HEK293 (cell line): ENCODE results near the gene NID1.
A peak's percentile ranks its signal among the peaks of the same experiment; 100 is the strongest.

Source experiments
- CTCF ChIA-PET: fragments of 350-600 bp; formaldehyde crosslinking; extraction: SDS; loops from one replicate; lab custom pipeline; 2021; ENCODE audit warnings: antibody characterized with exemption; lab: Yijun Ruan, JAX
- POLR2A ChIA-PET: fragments of 300-600 bp; formaldehyde crosslinking; extraction: SDS; loops from one replicate; lab custom pipeline; 2020; ENCODE audit warnings: antibody characterized with exemption, inconsistent platforms; lab: Yijun Ruan, JAX
- H3K27ac ChIP-seq: fragments of 200-500 bp; sonication (Bioruptor generic); 2 replicates; pipeline ENCODE4 v1.5.1; 2014; ENCODE audit warnings: low read depth, low read length, control low read depth, inconsistent platforms; ENCODE audit errors: extremely low read depth
- H3K36me3 ChIP-seq, 2 experiments: fragments of 200-500 bp in 1 of 2; sonication (Bioruptor generic) in 1 of 2; 1 replicate in 1 of 2; 2 replicates in 1 of 2; pipeline ENCODE4 v1.5.1; 2014 to 2017; ENCODE audit warnings: inconsistent platforms in 2 of 2, low read length in 2 of 2; ENCODE audit not compliant: control insufficient read depth in 2 of 2, insufficient read depth in 1 of 2
- H3K4me1 ChIP-seq: fragments of 200-500 bp; sonication (Bioruptor generic); 2 replicates; pipeline ENCODE4 v1.5.1; 2014; ENCODE audit warnings: mild to moderate bottlenecking, low read length, inconsistent platforms; ENCODE audit not compliant: control insufficient read depth, insufficient read depth
- H3K4me3 ChIP-seq: 2 replicates; pipeline ENCODE4 v1.5.1; 2011; ENCODE audit warnings: low read depth, mild to moderate bottlenecking, control low read depth, low read length, moderate library complexity
- H3K9me3 ChIP-seq: fragments of 200-500 bp; sonication (Bioruptor generic); 2 replicates; pipeline ENCODE4 v1.5.1; 2014; ENCODE audit warnings: low read depth, low read length, inconsistent platforms; ENCODE audit not compliant: control insufficient read depth, insufficient read depth
- KLF7 ChIP-seq: fragments of 450-650 bp; formaldehyde crosslinking; IDR thresholded peaks from 2 replicates; pipeline ENCODE4 v1.5.1; 2016; ENCODE audit warnings: missing biosample characterization, missing genetic modification characterization, borderline replicate concordance
- MZF1 ChIP-seq: fragments of 450-650 bp; formaldehyde crosslinking; IDR thresholded peaks from 2 replicates; pipeline ENCODE4 v1.5.1; 2017; ENCODE audit warnings: missing biosample characterization, missing genetic modification characterization, borderline replicate concordance
- TRIM28 ChIP-seq: IDR thresholded peaks from 2 replicates; pipeline ENCODE4 v1.6.1; 2011; ENCODE audit warnings: low read length, control low read depth, borderline replicate concordance
- ZBTB17 ChIP-seq: fragments of 450-650 bp; formaldehyde crosslinking; IDR thresholded peaks from 2 replicates; pipeline ENCODE4 v1.5.1; 2016; ENCODE audit warnings: missing biosample characterization, missing genetic modification characterization
- ZFP37 ChIP-seq: fragments of 450-650 bp; formaldehyde crosslinking; IDR thresholded peaks from 2 replicates; pipeline ENCODE4 v1.5.1; 2016; ENCODE audit warnings: missing biosample characterization, missing genetic modification characterization
- ZIC2 ChIP-seq: fragments of 450-650 bp; formaldehyde crosslinking; IDR thresholded peaks from 2 replicates; pipeline ENCODE4 v1.5.1; 2016; ENCODE audit warnings: missing biosample characterization, missing genetic modification characterization
- ZNF114 ChIP-seq: fragments of 450-650 bp; formaldehyde crosslinking; IDR thresholded peaks from 2 replicates; pipeline ENCODE4 v1.5.0; 2017; ENCODE audit warnings: missing biosample characterization, missing genetic modification characterization
- ZNF2 ChIP-seq: fragments of 450-650 bp; formaldehyde crosslinking; IDR thresholded peaks from 2 replicates; pipeline ENCODE4 v1.5.1; 2016; ENCODE audit warnings: missing biosample characterization, missing genetic modification characterization
- ZNF292 ChIP-seq: fragments of 450-650 bp; formaldehyde crosslinking; IDR thresholded peaks from 2 replicates; pipeline ENCODE4 v1.5.1; 2016; ENCODE audit warnings: low read depth, missing biosample characterization, missing genetic modification characterization, borderline replicate concordance
- ZNF404 ChIP-seq: fragments of 450-650 bp; formaldehyde crosslinking; IDR thresholded peaks from 2 replicates; pipeline ENCODE4 v1.5.1; 2017; ENCODE audit warnings: missing biosample characterization, missing genetic modification characterization
- ZNF416 ChIP-seq: fragments of 450-650 bp; formaldehyde crosslinking; IDR thresholded peaks from 2 replicates; pipeline ENCODE4 v1.5.1; 2016; ENCODE audit warnings: missing biosample characterization, missing genetic modification characterization
- ZNF426 ChIP-seq: fragments of 450-650 bp; formaldehyde crosslinking; IDR thresholded peaks from 2 replicates; pipeline ENCODE4 v1.5.1; 2017; ENCODE audit warnings: missing biosample characterization, missing genetic modification characterization, mild to moderate bottlenecking, inconsistent platforms, moderate library complexity
- ZNF501 ChIP-seq: fragments of 450-650 bp; formaldehyde crosslinking; IDR thresholded peaks from 2 replicates; pipeline ENCODE4 v1.5.1; 2016; ENCODE audit warnings: missing biosample characterization, missing genetic modification characterization
- ZNF521 ChIP-seq: fragments of 450-650 bp; formaldehyde crosslinking; IDR thresholded peaks from 2 replicates; pipeline ENCODE4 v1.5.1; 2017; ENCODE audit warnings: missing biosample characterization, mild to moderate bottlenecking, missing genetic modification characterization
- ZNF530 ChIP-seq: fragments of 450-650 bp; formaldehyde crosslinking; IDR thresholded peaks from 2 replicates; pipeline ENCODE4 v1.5.1; 2016; ENCODE audit warnings: low read depth, missing biosample characterization, missing genetic modification characterization
- ZNF548 ChIP-seq: fragments of 450-650 bp; formaldehyde crosslinking; IDR thresholded peaks from 2 replicates; pipeline ENCODE4 v1.5.1; 2016; ENCODE audit warnings: missing biosample characterization, missing genetic modification characterization
- ZNF600 ChIP-seq: fragments of 450-650 bp; formaldehyde crosslinking; IDR thresholded peaks from 2 replicates; pipeline ENCODE4 v1.5.1; 2016; ENCODE audit warnings: missing biosample characterization, missing genetic modification characterization
- ZNF629 ChIP-seq: fragments of 450-650 bp; formaldehyde crosslinking; IDR thresholded peaks from 2 replicates; pipeline ENCODE4 v1.5.1; 2017; ENCODE audit warnings: missing biosample characterization, missing genetic modification characterization
- ZNF654 ChIP-seq: fragments of 450-650 bp; formaldehyde crosslinking; IDR thresholded peaks from 2 replicates; pipeline ENCODE4 v1.5.1; 2016; ENCODE audit warnings: low read depth, missing biosample characterization, missing genetic modification characterization
- ZNF670 ChIP-seq: fragments of 450-650 bp; formaldehyde crosslinking; IDR thresholded peaks from 2 replicates; pipeline ENCODE4 v1.5.1; 2016; ENCODE audit warnings: missing biosample characterization, missing genetic modification characterization, low read depth
- ZNF701 ChIP-seq: fragments of 450-650 bp; formaldehyde crosslinking; IDR thresholded peaks from 2 replicates; pipeline ENCODE4 v1.5.1; 2016; ENCODE audit warnings: missing biosample characterization, missing genetic modification characterization
- ZNF747 ChIP-seq: fragments of 450-650 bp; formaldehyde crosslinking; IDR thresholded peaks from 2 replicates; pipeline ENCODE4 v1.5.1; 2016; ENCODE audit warnings: missing biosample characterization, missing genetic modification characterization
- TF ChIP-seq, protein P1 (sequence below): fragments of 450-650 bp; IDR thresholded peaks from 2 replicates; pipeline ENCODE4 v1.5.1; 2018; ENCODE audit warnings: missing biosample characterization, missing genetic modification characterization
- TF ChIP-seq, protein P2 (sequence below): IDR thresholded peaks from 2 replicates; pipeline ENCODE4 v1.6.1; 2011; ENCODE audit warnings: mild to moderate bottlenecking, low read depth, low read length, borderline replicate concordance
- TF ChIP-seq, protein P3 (sequence below): fragments of 450-650 bp; formaldehyde crosslinking; IDR thresholded peaks from 2 replicates; pipeline ENCODE4 v1.5.1; 2016; ENCODE audit warnings: missing biosample characterization, missing genetic modification characterization
- TF ChIP-seq, protein P4 (sequence below): fragments of 450-650 bp; formaldehyde crosslinking; IDR thresholded peaks from 2 replicates; pipeline ENCODE4 v1.5.1; 2016; ENCODE audit warnings: missing biosample characterization, missing genetic modification characterization
- TF ChIP-seq, protein P5 (sequence below): fragments of 450-650 bp; formaldehyde crosslinking; IDR thresholded peaks from 2 replicates; pipeline ENCODE4 v1.5.1; 2016; ENCODE audit warnings: missing biosample characterization, missing genetic modification characterization

NID1 gene

DNA sequence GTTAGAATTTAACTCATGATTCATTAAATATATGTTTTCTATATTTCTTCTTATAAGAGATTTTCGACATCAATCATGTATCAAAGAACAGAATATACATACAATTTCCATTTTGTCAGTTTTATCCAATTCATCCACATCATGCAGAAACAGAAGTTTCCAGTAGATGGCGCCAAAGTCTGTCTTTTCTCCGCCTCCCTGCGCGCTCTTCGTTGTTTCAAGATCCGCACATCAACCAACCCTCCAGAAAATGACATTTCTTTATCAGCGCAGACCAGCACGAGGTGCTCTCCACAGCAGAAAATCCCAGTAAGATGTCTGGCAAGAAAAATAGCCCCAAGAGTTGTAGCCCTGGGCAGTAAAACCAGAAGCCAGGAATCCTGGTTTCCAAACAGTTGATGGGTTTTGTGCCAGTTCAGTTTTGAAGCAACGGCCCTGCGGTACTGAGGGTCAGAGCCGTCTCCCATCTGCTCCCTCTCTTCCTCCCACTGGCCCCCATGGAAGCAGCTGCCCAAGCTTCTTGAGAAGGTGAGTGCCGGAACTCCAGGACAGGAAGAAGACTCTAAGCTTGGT, 38.8 kb upstream of the NID1 start:
- POLR2A ChIA-PET: no interaction called here
- TF ChIP-seq ZNF114 (tag by site-specific recombination): no peak
- TF ChIP-seq ZNF670: no peak
- no peak for TF ChIP-seq ZNF530
- no peak for TF ChIP-seq ZNF521 (tag by site-specific recombination)
- no peak for TF ChIP-seq ZNF701 (tag by site-specific recombination)
- TF ChIP-seq, protein P1, sequence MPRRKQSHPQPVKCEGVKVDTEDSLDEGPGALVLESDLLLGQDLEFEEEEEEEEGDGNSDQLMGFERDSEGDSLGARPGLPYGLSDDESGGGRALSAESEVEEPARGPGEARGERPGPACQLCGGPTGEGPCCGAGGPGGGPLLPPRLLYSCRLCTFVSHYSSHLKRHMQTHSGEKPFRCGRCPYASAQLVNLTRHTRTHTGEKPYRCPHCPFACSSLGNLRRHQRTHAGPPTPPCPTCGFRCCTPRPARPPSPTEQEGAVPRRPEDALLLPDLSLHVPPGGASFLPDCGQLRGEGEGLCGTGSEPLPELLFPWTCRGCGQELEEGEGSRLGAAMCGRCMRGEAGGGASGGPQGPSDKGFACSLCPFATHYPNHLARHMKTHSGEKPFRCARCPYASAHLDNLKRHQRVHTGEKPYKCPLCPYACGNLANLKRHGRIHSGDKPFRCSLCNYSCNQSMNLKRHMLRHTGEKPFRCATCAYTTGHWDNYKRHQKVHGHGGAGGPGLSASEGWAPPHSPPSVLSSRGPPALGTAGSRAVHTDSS (tag by site-specific recombination): no peak
- TF ChIP-seq, protein P2, sequence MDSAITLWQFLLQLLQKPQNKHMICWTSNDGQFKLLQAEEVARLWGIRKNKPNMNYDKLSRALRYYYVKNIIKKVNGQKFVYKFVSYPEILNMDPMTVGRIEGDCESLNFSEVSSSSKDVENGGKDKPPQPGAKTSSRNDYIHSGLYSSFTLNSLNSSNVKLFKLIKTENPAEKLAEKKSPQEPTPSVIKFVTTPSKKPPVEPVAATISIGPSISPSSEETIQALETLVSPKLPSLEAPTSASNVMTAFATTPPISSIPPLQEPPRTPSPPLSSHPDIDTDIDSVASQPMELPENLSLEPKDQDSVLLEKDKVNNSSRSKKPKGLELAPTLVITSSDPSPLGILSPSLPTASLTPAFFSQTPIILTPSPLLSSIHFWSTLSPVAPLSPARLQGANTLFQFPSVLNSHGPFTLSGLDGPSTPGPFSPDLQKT: no peak
- TF ChIP-seq TRIM28: no peak
- TF ChIP-seq ZNF426: no peak
- peak; percentile 64; the same call in 1 of the 2 replicates for TF ChIP-seq ZNF2 (tag by site-specific recombination)
- TF ChIP-seq ZIC2: no peak
- TF ChIP-seq ZNF416 (tag by site-specific recombination): no peak
- peak; percentile 98 for TF ChIP-seq ZNF654
- TF ChIP-seq ZNF501 (tag by site-specific recombination): no peak
- TF ChIP-seq, protein P3, sequence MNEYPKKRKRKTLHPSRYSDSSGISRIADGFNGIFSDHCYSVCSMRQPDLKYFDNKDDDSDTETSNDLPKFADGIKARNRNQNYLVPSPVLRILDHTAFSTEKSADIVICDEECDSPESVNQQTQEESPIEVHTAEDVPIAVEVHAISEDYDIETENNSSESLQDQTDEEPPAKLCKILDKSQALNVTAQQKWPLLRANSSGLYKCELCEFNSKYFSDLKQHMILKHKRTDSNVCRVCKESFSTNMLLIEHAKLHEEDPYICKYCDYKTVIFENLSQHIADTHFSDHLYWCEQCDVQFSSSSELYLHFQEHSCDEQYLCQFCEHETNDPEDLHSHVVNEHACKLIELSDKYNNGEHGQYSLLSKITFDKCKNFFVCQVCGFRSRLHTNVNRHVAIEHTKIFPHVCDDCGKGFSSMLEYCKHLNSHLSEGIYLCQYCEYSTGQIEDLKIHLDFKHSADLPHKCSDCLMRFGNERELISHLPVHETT (tag by site-specific recombination): no peak
- TF ChIP-seq ZFP37 (tag by site-specific recombination): 0 out of 2 replicates have a peak, but pooled peaks have one; percentile 21
- TF ChIP-seq ZNF548 (tag by site-specific recombination): no peak
- TF ChIP-seq ZNF629 (tag by site-specific recombination): peak; percentile 47; the same call in 1 of the 2 replicates
- no peak for TF ChIP-seq KLF7 (tag by site-specific recombination)
- TF ChIP-seq, protein P4, sequence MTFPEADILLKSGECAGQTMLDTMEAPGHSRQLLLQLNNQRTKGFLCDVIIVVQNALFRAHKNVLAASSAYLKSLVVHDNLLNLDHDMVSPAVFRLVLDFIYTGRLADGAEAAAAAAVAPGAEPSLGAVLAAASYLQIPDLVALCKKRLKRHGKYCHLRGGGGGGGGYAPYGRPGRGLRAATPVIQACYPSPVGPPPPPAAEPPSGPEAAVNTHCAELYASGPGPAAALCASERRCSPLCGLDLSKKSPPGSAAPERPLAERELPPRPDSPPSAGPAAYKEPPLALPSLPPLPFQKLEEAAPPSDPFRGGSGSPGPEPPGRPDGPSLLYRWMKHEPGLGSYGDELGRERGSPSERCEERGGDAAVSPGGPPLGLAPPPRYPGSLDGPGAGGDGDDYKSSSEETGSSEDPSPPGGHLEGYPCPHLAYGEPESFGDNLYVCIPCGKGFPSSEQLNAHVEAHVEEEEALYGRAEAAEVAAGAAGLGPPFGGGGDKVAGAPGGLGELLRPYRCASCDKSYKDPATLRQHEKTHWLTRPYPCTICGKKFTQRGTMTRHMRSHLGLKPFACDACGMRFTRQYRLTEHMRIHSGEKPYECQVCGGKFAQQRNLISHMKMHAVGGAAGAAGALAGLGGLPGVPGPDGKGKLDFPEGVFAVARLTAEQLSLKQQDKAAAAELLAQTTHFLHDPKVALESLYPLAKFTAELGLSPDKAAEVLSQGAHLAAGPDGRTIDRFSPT: no peak
- TF ChIP-seq ZNF404 (tag by site-specific recombination): no peak
- TF ChIP-seq ZNF747: no peak
- peak; percentile 55; the same call in 1 of the 2 replicates for TF ChIP-seq ZBTB17 (tag by site-specific recombination)
- 0 out of 2 replicates have a peak, but pooled peaks have one; percentile 21 for TF ChIP-seq ZNF600 (tag by site-specific recombination)
- TF ChIP-seq MZF1 (tag by site-specific recombination): no peak
- TF ChIP-seq, protein P5, sequence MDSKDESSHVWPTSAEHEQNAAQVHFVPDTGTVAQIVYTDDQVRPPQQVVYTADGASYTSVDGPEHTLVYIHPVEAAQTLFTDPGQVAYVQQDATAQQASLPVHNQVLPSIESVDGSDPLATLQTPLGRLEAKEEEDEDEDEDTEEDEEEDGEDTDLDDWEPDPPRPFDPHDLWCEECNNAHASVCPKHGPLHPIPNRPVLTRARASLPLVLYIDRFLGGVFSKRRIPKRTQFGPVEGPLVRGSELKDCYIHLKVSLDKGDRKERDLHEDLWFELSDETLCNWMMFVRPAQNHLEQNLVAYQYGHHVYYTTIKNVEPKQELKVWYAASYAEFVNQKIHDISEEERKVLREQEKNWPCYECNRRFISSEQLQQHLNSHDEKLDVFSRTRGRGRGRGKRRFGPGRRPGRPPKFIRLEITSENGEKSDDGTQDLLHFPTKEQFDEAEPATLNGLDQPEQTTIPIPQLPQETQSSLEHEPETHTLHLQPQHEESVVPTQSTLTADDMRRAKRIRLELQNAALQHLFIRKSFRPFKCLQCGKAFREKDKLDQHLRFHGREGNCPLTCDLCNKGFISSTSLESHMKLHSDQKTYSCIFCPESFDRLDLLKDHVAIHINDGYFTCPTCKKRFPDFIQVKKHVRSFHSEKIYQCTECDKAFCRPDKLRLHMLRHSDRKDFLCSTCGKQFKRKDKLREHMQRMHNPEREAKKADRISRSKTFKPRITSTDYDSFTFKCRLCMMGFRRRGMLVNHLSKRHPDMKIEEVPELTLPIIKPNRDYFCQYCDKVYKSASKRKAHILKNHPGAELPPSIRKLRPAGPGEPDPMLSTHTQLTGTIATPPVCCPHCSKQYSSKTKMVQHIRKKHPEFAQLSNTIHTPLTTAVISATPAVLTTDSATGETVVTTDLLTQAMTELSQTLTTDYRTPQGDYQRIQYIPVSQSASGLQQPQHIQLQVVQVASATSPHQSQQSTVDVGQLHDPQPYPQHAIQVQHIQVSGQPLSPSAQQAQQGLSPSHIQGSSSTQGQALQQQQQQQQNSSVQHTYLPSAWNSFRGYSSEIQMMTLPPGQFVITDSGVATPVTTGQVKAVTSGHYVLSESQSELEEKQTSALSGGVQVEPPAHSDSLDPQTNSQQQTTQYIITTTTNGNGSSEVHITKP (tag by site-specific recombination): no peak
- no peak for TF ChIP-seq ZNF292 (tag by site-specific recombination)

More for the DNA sequence above, 38.8 kb upstream of the NID1 start:
- Histone ChIP-seq H3K27ac (no peak overlapping the region), H3K9me3 (no peaks in the 10 kb centered on the region), H3K4me1 (no peaks in the 10 kb centered on the region), H3K4me3 (no peak overlapping the region), H3K36me3 (no peaks in the 10 kb centered on the region)
- CTCF ChIA-PET: interaction anchor here (0.6 to 5.9 kb wide), 23 partner anchors 10 to 748 kb away, joined by 3 to 37 read pairs (median 4); partner anchors contain the start of gene EDARADD
